GM19324 (cell line): ENCODE measurements around the gene FBLIM1.

Source experiments
- ATAC-seq: cut with Tn5 transposase; IDR thresholded peaks from one replicate; pipeline ENCODE4 v1.9.1; 2021; ENCODE audit warnings: mild to moderate bottlenecking, moderate library complexity; ENCODE audit not compliant: unreplicated experiment, low FRiP score

FBLIM1 gene

GRCh38 chr1:15747378-15747777 lies 11.2 kb upstream of the FBLIM1 start:
- no peak for ATAC-seq

- no peak for ATAC-seq
Measured at GRCh38 chr1:15748264-15748663, 10.3 kb upstream of the FBLIM1 start.

GRCh38 chr1:15748690-15749398 lies 9.8 kb upstream of the FBLIM1 start:
- ATAC-seq = no peak

GRCh38 chr1:15749399-15750291 lies 8.9 kb upstream of the FBLIM1 start:
- no peak for ATAC-seq

- no peak for ATAC-seq
Measured at GRCh38 chr1:15750924-15751323, 7.7 kb upstream of the FBLIM1 start.

- no peak for ATAC-seq
Measured at GRCh38 chr1:15751717-15752116, 6.9 kb upstream of the FBLIM1 start.

- no peak for ATAC-seq
Measured at GRCh38 chr1:15753776-15754175, 4.8 kb upstream of the FBLIM1 start.

- no peak for ATAC-seq
Measured at GRCh38 chr1:15755021-15755645, 3.5 kb upstream of the FBLIM1 start.

- ATAC-seq = no peak
Measured at GRCh38 chr1:15755646-15756040, 3.0 kb upstream of the FBLIM1 start.

GRCh38 chr1:15756143-15757015 lies 2.2 kb upstream of the FBLIM1 start:
- ATAC-seq = no peak

- ATAC-seq = no peak
Measured at GRCh38 chr1:15757016-15757543, 1.5 kb upstream of the FBLIM1 start.

- ATAC-seq = no peak
Measured at GRCh38 chr1:15757575-15758342, 836 bp upstream of the FBLIM1 start.

- ATAC-seq = no peak
Measured at GRCh38 chr1:15758953-15759661, 512 bp downstream of the FBLIM1 start.

GRCh38 chr1:15760520-15761211 lies 2.1 kb downstream of the FBLIM1 start:
- ATAC-seq = no peak

GRCh38 chr1:15761366-15762128 lies 3.0 kb downstream of the FBLIM1 start:
- no peak for ATAC-seq

- ATAC-seq = no peak
Measured at GRCh38 chr1:15762546-15762945, 4.0 kb downstream of the FBLIM1 start.

- ATAC-seq = no peak
Measured at GRCh38 chr1:15764269-15764764, 5.7 kb downstream of the FBLIM1 start.
